Measurements from ENCODE around the gene SMYD4. TPM values are rescaled to one million over a fixed set of nuclear protein-coding genes. Genes with fewer than 3 reads are reported as not detected.

The SMYD4 gene
- total and polyA plus RNA-seq, 2 donors: 7.0 to 8.1 TPM

DNA sequence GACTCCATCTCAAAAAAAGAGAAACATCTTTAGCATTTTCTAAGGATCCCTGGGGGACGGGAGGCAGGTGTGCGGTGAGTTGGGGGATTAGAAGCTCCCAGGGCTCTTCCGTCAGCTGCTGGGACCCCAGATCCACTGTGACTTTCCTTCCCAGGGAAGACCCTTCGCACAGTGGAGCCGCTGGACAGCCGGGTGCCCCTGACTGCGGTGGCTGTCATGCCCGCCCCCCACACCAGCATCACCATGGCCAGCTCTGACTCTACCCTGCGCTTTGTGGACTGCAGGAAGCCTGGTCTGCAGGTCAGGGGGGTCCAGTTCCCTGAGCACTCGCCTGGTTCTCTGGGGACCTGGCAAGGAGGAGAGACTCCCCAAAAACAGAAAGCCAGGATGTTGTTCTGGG, 94.3 kb downstream of the SMYD4 start:
- Histone ChIP-seq H3K4me1 (ENCODE audit: control insufficient read depth in 2 of 2, insufficient read depth in 2 of 2, low read length in 2 of 2) (peaks cover 0 to 18% of the 10 kb centered on the region in 2 donors), H3K36me3 (ENCODE audit: control insufficient read depth in 2 of 2, insufficient read depth in 2 of 2, low read length in 1 of 2) (peaks cover 38 to 65% of the 10 kb centered on the region in 2 donors), H3K27me3 (ENCODE audit: control insufficient read depth in 2 of 2, insufficient read depth in 1 of 2, low read length in 1 of 2) (no peaks in the 10 kb centered on the region), H3K9me3 (ENCODE audit: control insufficient read depth in 2 of 2, insufficient read depth in 1 of 2, low read length in 1 of 2) (no peaks in the 10 kb centered on the region), H3K27ac (ENCODE audit: low read depth in 1 of 2, low read length in 1 of 2) (no peak overlapping the region), H3K4me3 (ENCODE audit: low read length in 2 of 2) (no peak overlapping the region)
- WGBS: 98% methylated on average over 10 of the region's 10 CpGs
- DNase-seq (ENCODE audit: low read depth in 6 of 9, low spot score in 9 of 9): no peak

DNA sequence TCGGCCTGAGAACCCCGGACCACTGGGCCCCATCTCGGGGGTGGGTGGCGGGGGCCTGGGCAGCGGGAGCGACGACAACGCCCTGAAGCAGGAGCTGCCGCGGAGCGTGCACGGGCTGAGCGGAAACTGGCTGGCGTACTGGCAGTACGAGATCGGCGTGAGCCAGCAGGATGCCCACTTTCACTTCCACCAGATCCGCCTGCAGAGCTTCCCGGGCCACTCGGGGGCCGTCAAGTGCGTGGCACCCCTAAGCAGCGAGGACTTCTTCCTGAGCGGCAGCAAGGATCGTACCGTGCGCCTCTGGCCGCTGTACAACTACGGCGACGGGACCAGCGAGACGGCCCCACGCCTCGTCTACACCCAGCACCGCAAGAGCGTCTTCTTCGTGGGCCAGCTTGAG, 95.9 kb downstream of the SMYD4 start:
- 98% methylated on average over 38 of the region's 38 CpGs for WGBS
- peaks cover 43 to 69% of the 10 kb centered on the region in 2 donors for H3K36me3 ChIP-seq (ENCODE audit: control insufficient read depth in 2 of 2, insufficient read depth in 2 of 2, low read length in 1 of 2)
- H3K27me3 ChIP-seq (ENCODE audit: control insufficient read depth in 2 of 2, insufficient read depth in 1 of 2, low read length in 1 of 2): no peaks in the 10 kb centered on the region
- DNase-seq (ENCODE audit: low read depth in 6 of 9, low spot score in 9 of 9): no peak
- no peak overlapping the region for H3K27ac ChIP-seq (ENCODE audit: low read depth in 1 of 2, low read length in 1 of 2)
- H3K4me3 ChIP-seq (ENCODE audit: low read length in 2 of 2): no peak overlapping the region
- H3K4me1 ChIP-seq (ENCODE audit: control insufficient read depth in 2 of 2, insufficient read depth in 2 of 2, low read length in 2 of 2): peaks cover 0 to 18% of the 10 kb centered on the region in 2 donors
- H3K9me3 ChIP-seq (ENCODE audit: control insufficient read depth in 2 of 2, insufficient read depth in 1 of 2, low read length in 1 of 2): no peaks in the 10 kb centered on the region

DNA sequence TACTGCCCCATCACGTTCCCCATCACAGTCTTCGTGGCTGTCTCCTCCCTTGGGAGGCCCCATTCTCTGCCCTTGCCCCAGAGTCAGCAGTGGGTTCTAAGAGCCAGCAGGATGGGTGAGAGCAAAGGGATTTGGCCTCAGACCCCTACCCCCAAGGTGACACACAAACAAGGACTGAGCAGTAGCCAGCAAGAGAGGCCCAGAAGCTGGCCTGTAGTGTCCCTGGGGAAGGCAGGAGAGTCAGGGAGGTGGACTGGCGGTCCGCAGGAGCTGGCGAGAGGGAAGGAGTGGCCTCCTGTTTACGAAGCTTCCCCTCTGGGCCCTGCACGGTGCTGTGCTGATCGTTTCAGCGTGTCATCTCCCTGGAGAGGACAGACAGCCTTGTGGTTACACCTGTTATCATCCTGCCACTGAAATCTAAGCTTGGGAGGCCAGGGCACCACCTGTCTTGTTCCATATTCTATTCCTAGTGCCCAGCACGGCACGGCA, 96.8 kb downstream of the SMYD4 start:
- Histone ChIP-seq H3K27me3 (ENCODE audit: control insufficient read depth in 2 of 2, insufficient read depth in 1 of 2, low read length in 1 of 2) (no peaks in the 10 kb centered on the region), H3K27ac (ENCODE audit: low read depth in 1 of 2, low read length in 1 of 2) (no peak overlapping the region), H3K9me3 (ENCODE audit: control insufficient read depth in 2 of 2, insufficient read depth in 1 of 2, low read length in 1 of 2) (no peaks in the 10 kb centered on the region), H3K36me3 (ENCODE audit: control insufficient read depth in 2 of 2, insufficient read depth in 2 of 2, low read length in 1 of 2) (peaks cover 44 to 69% of the 10 kb centered on the region in 2 donors), H3K4me1 (ENCODE audit: control insufficient read depth in 2 of 2, insufficient read depth in 2 of 2, low read length in 2 of 2) (peaks cover 2 to 18% of the 10 kb centered on the region in 2 donors), H3K4me3 (ENCODE audit: low read length in 2 of 2) (no peak overlapping the region)
- 86% methylated on average over 11 of the region's 11 CpGs for WGBS
- no peak for DNase-seq (ENCODE audit: low read depth in 6 of 9, low spot score in 9 of 9)

DNA sequence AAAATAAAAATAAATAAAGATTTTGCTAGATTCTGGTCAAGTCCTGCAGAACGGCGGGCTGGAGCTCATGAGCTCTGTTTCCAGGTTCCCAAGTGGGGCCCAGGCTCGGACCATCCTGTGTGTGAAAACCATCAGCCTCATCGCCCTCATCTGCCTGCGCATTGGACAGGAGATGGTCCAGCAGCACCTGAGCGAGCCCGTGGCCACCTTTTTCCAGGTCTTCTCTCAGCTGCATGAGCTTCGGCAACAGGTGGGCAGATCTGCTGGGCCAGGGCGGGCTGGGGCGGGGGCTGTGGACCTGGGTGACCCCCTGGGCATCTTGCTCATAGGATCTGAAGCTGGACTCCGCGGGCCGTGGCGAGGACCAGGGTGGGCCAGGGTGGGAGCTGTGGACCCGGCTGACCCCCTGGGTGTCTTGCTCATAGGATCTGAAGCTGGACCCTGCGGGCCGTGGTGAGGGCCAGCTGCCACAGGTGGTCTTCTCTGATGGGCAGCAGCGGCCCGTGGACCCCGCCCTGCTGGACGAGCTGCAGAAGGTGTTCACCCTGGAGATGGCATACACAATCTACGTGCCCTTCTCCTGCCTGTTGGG, 97.4 kb downstream of the SMYD4 start:
- no peak for DNase-seq (ENCODE audit: low read depth in 6 of 9, low spot score in 9 of 9)
- Histone ChIP-seq H3K9me3 (ENCODE audit: control insufficient read depth in 2 of 2, insufficient read depth in 1 of 2, low read length in 1 of 2) (no peaks in the 10 kb centered on the region), H3K27me3 (ENCODE audit: control insufficient read depth in 2 of 2, insufficient read depth in 1 of 2, low read length in 1 of 2) (no peaks in the 10 kb centered on the region), H3K4me3 (ENCODE audit: low read length in 2 of 2) (no peak overlapping the region), H3K4me1 (ENCODE audit: control insufficient read depth in 2 of 2, insufficient read depth in 2 of 2, low read length in 2 of 2) (peaks cover 2 to 18% of the 10 kb centered on the region in 2 donors), H3K36me3 (ENCODE audit: control insufficient read depth in 2 of 2, insufficient read depth in 2 of 2, low read length in 1 of 2) (peaks cover 44 to 67% of the 10 kb centered on the region in 2 donors), H3K27ac (ENCODE audit: low read depth in 1 of 2, low read length in 1 of 2) (no peak overlapping the region)
- WGBS: 96% methylated on average over 22 of the region's 22 CpGs

DNA sequence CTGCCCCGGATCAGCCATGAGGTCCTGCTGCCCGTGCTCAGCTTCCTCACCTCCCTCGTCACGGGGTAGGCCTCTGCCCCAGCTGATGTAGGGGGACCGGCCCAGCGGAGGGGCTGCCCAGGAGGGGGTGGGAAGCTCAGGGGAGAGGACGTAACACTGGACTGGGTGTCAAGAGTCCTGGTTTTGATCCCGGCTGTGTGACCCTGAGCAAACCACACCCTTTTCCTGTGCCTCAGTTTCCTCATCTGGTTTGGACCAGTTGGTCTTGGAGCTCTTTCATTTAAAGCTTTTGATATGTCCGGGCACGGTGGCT, 98.6 kb downstream of the SMYD4 start:
- WGBS: 96% methylated on average over 10 of the region's 10 CpGs
- Histone ChIP-seq H3K4me1 (ENCODE audit: control insufficient read depth in 2 of 2, insufficient read depth in 2 of 2, low read length in 2 of 2) (peaks cover 2 to 9% of the 10 kb centered on the region in 2 donors), H3K9me3 (ENCODE audit: control insufficient read depth in 2 of 2, insufficient read depth in 1 of 2, low read length in 1 of 2) (no peaks in the 10 kb centered on the region), H3K27me3 (ENCODE audit: control insufficient read depth in 2 of 2, insufficient read depth in 1 of 2, low read length in 1 of 2) (no peaks in the 10 kb centered on the region), H3K36me3 (ENCODE audit: control insufficient read depth in 2 of 2, insufficient read depth in 2 of 2, low read length in 1 of 2) (peaks cover 52 to 67% of the 10 kb centered on the region in 2 donors), H3K27ac (ENCODE audit: low read depth in 1 of 2, low read length in 1 of 2) (no peak overlapping the region), H3K4me3 (ENCODE audit: low read length in 2 of 2) (no peak overlapping the region)
- no peak for DNase-seq (ENCODE audit: low read depth in 6 of 9, low spot score in 9 of 9)

DNA sequence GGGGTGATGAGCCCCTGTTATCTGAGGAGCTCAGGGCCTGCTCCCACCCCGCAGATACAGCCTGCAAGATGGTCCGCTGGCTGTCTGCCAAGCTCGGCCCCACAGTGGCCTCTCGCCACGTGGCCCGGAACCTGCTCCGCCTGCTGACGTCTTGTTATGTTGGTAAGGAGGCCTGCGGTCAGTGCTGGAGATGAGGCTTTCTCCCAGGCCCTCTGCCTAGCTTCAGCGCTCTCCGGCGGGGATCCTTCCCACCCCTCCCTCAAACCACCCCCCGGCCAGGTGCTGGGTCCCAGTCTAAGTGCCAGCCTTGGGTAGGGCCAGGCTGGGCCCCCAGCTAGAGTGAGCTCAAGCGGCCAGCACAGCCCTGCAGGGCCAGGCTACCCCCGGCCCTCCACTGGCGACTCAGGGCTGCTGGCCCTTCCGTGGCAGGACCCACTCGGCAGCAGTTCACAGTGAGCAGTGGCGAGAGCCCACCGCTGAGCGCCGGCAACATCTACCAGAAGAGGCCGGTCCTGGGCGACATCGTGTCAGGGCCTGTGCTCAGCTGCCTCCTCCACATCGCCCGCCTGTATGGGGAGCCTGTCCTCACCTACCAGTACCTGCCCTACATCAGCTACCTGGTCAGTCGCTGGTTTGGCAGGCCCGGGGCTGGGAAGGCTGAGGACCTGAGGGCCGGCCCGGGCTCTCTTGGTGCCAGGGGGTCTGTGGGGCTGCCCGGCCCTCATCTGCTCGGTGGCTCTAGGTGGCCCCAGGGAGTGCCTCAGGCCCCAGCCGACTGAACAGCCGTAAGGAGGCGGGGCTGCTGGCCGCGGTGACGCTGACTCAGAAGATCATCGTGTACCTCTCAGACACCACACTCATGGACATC, 99.1 kb downstream of the SMYD4 start:
- Histone ChIP-seq H3K4me3 (ENCODE audit: low read length in 2 of 2) (no peak overlapping the region), H3K9me3 (ENCODE audit: control insufficient read depth in 2 of 2, insufficient read depth in 1 of 2, low read length in 1 of 2) (no peaks in the 10 kb centered on the region), H3K36me3 (ENCODE audit: control insufficient read depth in 2 of 2, insufficient read depth in 2 of 2, low read length in 1 of 2) (peaks cover 53 to 63% of the 10 kb centered on the region in 2 donors), H3K27me3 (ENCODE audit: control insufficient read depth in 2 of 2, insufficient read depth in 1 of 2, low read length in 1 of 2) (no peaks in the 10 kb centered on the region), H3K4me1 (ENCODE audit: control insufficient read depth in 2 of 2, insufficient read depth in 2 of 2, low read length in 2 of 2) (peaks cover 2 to 13% of the 10 kb centered on the region in 2 donors), H3K27ac (ENCODE audit: low read depth in 1 of 2, low read length in 1 of 2) (peak overlapping the region in 1 of 2 donors; percentile 76)
- DNase-seq (ENCODE audit: low read depth in 6 of 9, low spot score in 9 of 9): no peak
- 92% methylated on average over 40 of the region's 40 CpGs for WGBS

DNA sequence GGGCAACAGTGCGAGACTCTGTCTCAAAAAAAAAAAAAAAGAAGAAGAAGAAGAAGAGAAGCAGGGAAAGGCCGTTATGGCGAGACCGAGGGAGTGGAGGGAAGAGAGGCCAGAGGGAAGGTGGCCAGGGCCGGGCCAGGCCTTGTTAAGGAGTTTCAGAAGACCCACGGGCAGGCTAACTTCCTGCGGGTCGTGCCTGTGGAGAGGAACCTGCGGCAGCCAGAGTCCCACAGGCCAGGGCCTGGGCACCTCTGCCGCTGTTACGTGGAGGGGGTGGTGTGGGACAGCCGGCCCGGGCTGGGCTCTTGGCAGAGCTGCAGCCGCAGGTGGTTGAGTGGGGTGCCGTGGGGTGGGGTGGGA, 99.8 kb downstream of the SMYD4 start:
- Histone ChIP-seq H3K4me3 (ENCODE audit: low read length in 2 of 2) (no peak overlapping the region), H3K9me3 (ENCODE audit: control insufficient read depth in 2 of 2, insufficient read depth in 1 of 2, low read length in 1 of 2) (no peaks in the 10 kb centered on the region), H3K36me3 (ENCODE audit: control insufficient read depth in 2 of 2, insufficient read depth in 2 of 2, low read length in 1 of 2) (peaks cover 55 to 59% of the 10 kb centered on the region in 2 donors), H3K27ac (ENCODE audit: low read depth in 1 of 2, low read length in 1 of 2) (no peak overlapping the region), H3K27me3 (ENCODE audit: control insufficient read depth in 2 of 2, insufficient read depth in 1 of 2, low read length in 1 of 2) (no peaks in the 10 kb centered on the region), H3K4me1 (ENCODE audit: control insufficient read depth in 2 of 2, insufficient read depth in 2 of 2, low read length in 2 of 2) (peaks cover 5 to 19% of the 10 kb centered on the region in 2 donors)
- no peak for DNase-seq (ENCODE audit: low read depth in 6 of 9, low spot score in 9 of 9)
- WGBS: 92% methylated on average over 15 of the region's 15 CpGs

Other genes with a start within 250 kb of the SMYD4 start
- 10.5 TPM for gene SLC43A2, start 201.1 kb downstream of the SMYD4 start, total RNA-seq
- gene SLC43A2, start 201.1 kb downstream of the SMYD4 start, polyA plus RNA-seq: 13.9 TPM
- 4.2 TPM for gene SCARF1, start 184.2 kb downstream of the SMYD4 start, total RNA-seq
- 5.8 TPM for gene SCARF1, start 184.2 kb downstream of the SMYD4 start, polyA plus RNA-seq
- 5.4 TPM for gene RILP, start 180.0 kb downstream of the SMYD4 start, total RNA-seq
- gene RILP, start 180.0 kb downstream of the SMYD4 start, polyA plus RNA-seq: 11.7 TPM
- 106 TPM for gene PRPF8, start 145.0 kb downstream of the SMYD4 start, total RNA-seq
- gene PRPF8, start 145.0 kb downstream of the SMYD4 start, polyA plus RNA-seq: 86.2 TPM
- 0.24 TPM for gene TLCD2, start 119.5 kb downstream of the SMYD4 start, total RNA-seq
- 1.5 TPM for gene TLCD2, start 119.5 kb downstream of the SMYD4 start, polyA plus RNA-seq
- 12.0 TPM for gene WDR81, start 105.2 kb downstream of the SMYD4 start, total RNA-seq
- gene WDR81, start 105.2 kb downstream of the SMYD4 start, polyA plus RNA-seq: 27.0 TPM
- 4.3 TPM for gene SERPINF2, start 87.0 kb downstream of the SMYD4 start, total RNA-seq
- gene SERPINF2, start 87.0 kb downstream of the SMYD4 start, polyA plus RNA-seq: 31.0 TPM
- 188 TPM for gene SERPINF1, start 67.8 kb downstream of the SMYD4 start, total RNA-seq
- gene SERPINF1, start 67.8 kb downstream of the SMYD4 start, polyA plus RNA-seq: 445 TPM
- 33.9 TPM for gene RPA1, start 103 bp upstream of the SMYD4 start, total RNA-seq
- 33.0 TPM for gene RPA1, start 103 bp upstream of the SMYD4 start, polyA plus RNA-seq
- 0.52 TPM for gene RTN4RL1, start 195.4 kb upstream of the SMYD4 start, total RNA-seq
- gene RTN4RL1, start 195.4 kb upstream of the SMYD4 start, polyA plus RNA-seq: 0.68 TPM
- 16.5 TPM for gene DPH1, start 200.3 kb upstream of the SMYD4 start, total RNA-seq
- gene DPH1, start 200.3 kb upstream of the SMYD4 start, polyA plus RNA-seq: 26.4 TPM
- gene OVCA2, start 212.1 kb upstream of the SMYD4 start, total RNA-seq: 39.8 TPM
- gene OVCA2, start 212.1 kb upstream of the SMYD4 start, polyA plus RNA-seq: 81.8 TPM
- 11.8 TPM for gene HIC1, start 225.2 kb upstream of the SMYD4 start, total RNA-seq
- 4.2 TPM for gene HIC1, start 225.2 kb upstream of the SMYD4 start, polyA plus RNA-seq

Data from thymus (tissue), 11 donors.